Body of pancreas (tissue), 4 donors: ENCODE results near the gene PKP3.
A peak's percentile ranks its signal among the peaks of the same experiment; 100 is the strongest.

Experiments used
- CTCF ChIP-seq, 7 experiments: fragments of 450-650 bp in 4 of 7; fragments of 200-600 bp in 3 of 7; sonication (generic) in 3 of 7; IDR thresholded peaks; one replicate each; pipeline ENCODE4 v1.5.1; 2016 to 2019; ENCODE audit warnings: antibody characterized with exemption in 7 of 7
- POLR2A ChIP-seq, 3 donors: fragments of 450-650 bp; IDR thresholded peaks; one replicate each; pipeline ENCODE4 v1.6.1; 2016; ENCODE audit warnings: antibody characterized with exemption in 3 of 3, mild to moderate bottlenecking in 2 of 3

GRCh38 chr11:449889-450808 is 56.1 kb downstream of the PKP3 start, which contains the start of gene PTDSS2:
- peak in 1 of 7 experiments; percentile 25 for TF ChIP-seq CTCF (IDR thresholded peaks at IDR 0.05)
- peak; percentile 52 to 85 (median 78) for TF ChIP-seq POLR2A (IDR thresholded peaks at IDR 0.05)
